Naive thymus-derived CD4-positive, alpha-beta T cell (primary cell): ENCODE measurements around the gene ITPR1. TPM values are rescaled to one million over a fixed set of nuclear protein-coding genes. Genes with fewer than 3 reads are reported as not detected.

Experiments
- ATAC-seq: fragments of 150-1000 bp; cut with Tn5 transposase; 2 replicates; pipeline ENCODE4 v1.10.0; 2021; ENCODE audit warnings: mild to moderate bottlenecking, moderate library complexity
- CTCF ChIA-PET: fragments of 350-600 bp; sonication (Branson Sonifier 250); formaldehyde crosslinking; loops from one replicate; lab custom pipeline; 2021; ENCODE audit warnings: antibody characterized with exemption; lab: Charles Lee
- POLR2A ChIA-PET: fragments of 350-600 bp; sonication (Branson Sonifier 250); formaldehyde crosslinking; loops from one replicate; lab custom pipeline; 2021; ENCODE audit warnings: antibody characterized with exemption, inconsistent platforms; lab: Charles Lee
- DNase-seq, 9 donors: peaks; one replicate each; pipeline versions ENCODE4 v3.0.0 to v3.0.0-alpha.2; 2020 to 2022; ENCODE audit warnings: mixed read lengths in 1 of 9
- H3K27ac ChIP-seq: one replicate; pipeline ENCODE4 v1.7.0; 2013; ENCODE audit warnings: mild to moderate bottlenecking, low read depth, low read length, moderate library complexity
- H3K27me3 ChIP-seq, 2 donors: one replicate each; pipeline ENCODE4 v1.7.0; 2013; ENCODE audit warnings: low read length in 2 of 2, mild to moderate bottlenecking in 2 of 2, moderate library complexity in 2 of 2; ENCODE audit not compliant: control insufficient read depth in 2 of 2, insufficient read depth in 2 of 2
- H3K36me3 ChIP-seq, 3 experiments: 1 replicate in 2 of 3; 2 replicates in 1 of 3; pipeline ENCODE4 v1.7.0; 2013; ENCODE audit warnings: low read length in 3 of 3, mild to moderate bottlenecking in 3 of 3, moderate library complexity in 1 of 3; ENCODE audit not compliant: insufficient read depth in 3 of 3, control insufficient read depth in 2 of 3
- H3K4me1 ChIP-seq, 2 donors: one replicate each; pipeline ENCODE4 v1.7.0; 2013; ENCODE audit warnings: low read length in 2 of 2, mild to moderate bottlenecking in 2 of 2, moderate library complexity in 1 of 2; ENCODE audit not compliant: control insufficient read depth in 2 of 2, insufficient read depth in 2 of 2
- H3K4me3 ChIP-seq: 2 replicates; pipeline ENCODE4 v1.7.0; 2013; ENCODE audit warnings: mild to moderate bottlenecking, low read length
- H3K9me3 ChIP-seq, 3 experiments: 1 replicate in 2 of 3; 2 replicates in 1 of 3; pipeline ENCODE4 v1.7.0; 2013; ENCODE audit warnings: low read length in 3 of 3; ENCODE audit not compliant: control insufficient read depth in 2 of 3
- H3K27ac Mint-ChIP-seq, 9 donors: one replicate each; pipeline ENCODE4 v1.8.0; 2020 to 2022; ENCODE audit warnings: mixed read lengths in 9 of 9, mild to moderate bottlenecking in 8 of 9, moderate library complexity in 5 of 9, inconsistent platforms in 2 of 9
- H3K27me3 Mint-ChIP-seq, 5 donors: one replicate each; pipeline ENCODE4 v1.8.0; 2021 to 2022; ENCODE audit warnings: mixed read lengths in 5 of 5, mild to moderate bottlenecking in 1 of 5
- H3K36me3 Mint-ChIP-seq, 5 donors: one replicate each; pipeline ENCODE4 v1.8.0; 2020 to 2022; ENCODE audit warnings: mixed read lengths in 5 of 5, mild to moderate bottlenecking in 3 of 5, inconsistent platforms in 1 of 5
- H3K4me1 Mint-ChIP-seq, 7 donors: one replicate each; pipeline ENCODE4 v1.8.0; 2020 to 2022; ENCODE audit warnings: mixed read lengths in 7 of 7, mild to moderate bottlenecking in 3 of 7, inconsistent platforms in 1 of 7
- H3K4me3 Mint-ChIP-seq, 10 donors: one replicate each; pipeline ENCODE4 v1.8.0; 2020 to 2022; ENCODE audit warnings: mild to moderate bottlenecking in 10 of 10, mixed read lengths in 10 of 10, moderate library complexity in 6 of 10, inconsistent platforms in 2 of 10
- H3K9me3 Mint-ChIP-seq, 11 donors: one replicate each; pipeline ENCODE4 v1.8.0; 2020 to 2022; ENCODE audit warnings: mixed read lengths in 11 of 11, mild to moderate bottlenecking in 4 of 11, inconsistent platforms in 1 of 11, moderate library complexity in 1 of 11
- intact Hi-C, 2 donors: fragments of 100-400 bp; cut with micrococcal nuclease; formaldehyde crosslinking; loops; one replicate each; pipeline ENCODE4 v1.15.1; 2023
- polyA plus RNA-seq, 2 donors: library from polyadenylated mRNA; unstranded; fragments of 300-500 nt; fragmentation: Illumina TruSeq; gene quantifications; one replicate each; pipeline ENCODE4 v1.2.3, GENCODE V29; 2021
- total RNA-seq, 6 experiments: library from RNA in 5 of 6; stranded (reverse) in 5 of 6; gene quantifications; 1 replicate in 5 of 6; 2 replicates in 1 of 6; pipeline ENCODE4 v1.2.3 and lab custom pipeline; 2021 to 2026

ITPR1 gene
- total and polyA plus RNA-seq, 7 experiments from 2014 or later: 15.1 to 118 (median 83.8) TPM

DNA sequence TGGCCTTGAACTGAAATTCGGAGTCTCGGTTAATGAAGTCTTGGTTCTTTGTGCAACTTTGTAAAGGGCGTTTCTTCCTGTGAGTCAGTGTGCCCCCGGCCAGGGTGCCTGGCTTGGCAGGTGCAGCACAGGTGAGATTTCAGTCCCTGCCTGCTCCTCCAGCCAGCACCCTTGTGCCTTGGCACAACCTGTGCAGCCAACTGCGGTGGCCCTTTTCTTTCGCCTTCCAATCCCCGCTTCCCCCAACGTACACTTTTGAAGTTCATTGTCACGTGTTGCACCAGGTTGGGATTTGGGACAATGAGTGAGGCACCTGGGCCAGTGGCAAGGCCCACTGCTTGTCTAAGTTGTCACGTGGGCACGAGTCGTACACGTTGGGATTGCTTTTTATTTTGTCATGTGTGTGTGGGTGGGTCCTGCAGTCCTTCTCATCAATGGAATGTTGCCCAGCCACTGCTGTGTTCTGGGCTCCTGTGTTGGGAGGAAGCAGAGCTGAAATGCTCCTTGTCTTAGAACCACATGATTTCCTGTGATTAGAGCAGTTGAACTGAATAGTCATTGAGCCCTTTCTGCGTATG is 243.2 kb downstream of the ITPR1 start:
- DNase-seq: peak in 2 of 9 donors; percentile 10 to 17
- H3K27ac Mint-ChIP-seq: peak overlapping the region; percentile 16 to 89 (median 73)
- POLR2A ChIA-PET: no interaction called here
- peaks cover 39 to 44% of the 10 kb centered on the region in 2 donors for H3K4me1 ChIP-seq
- no peaks in the 10 kb centered on the region for H3K27me3 ChIP-seq
- peaks cover 0 to 10% (median 0%) of the 10 kb centered on the region in 3 experiments for H3K9me3 ChIP-seq
- H3K4me3 ChIP-seq: no peak overlapping the region
- H3K9me3 Mint-ChIP-seq: peaks cover 0 to 10% (median 4%) of the 10 kb centered on the region in 11 donors
- no peaks in the 10 kb centered on the region for H3K27me3 Mint-ChIP-seq
- peak; percentile 60 for ATAC-seq
- H3K4me1 Mint-ChIP-seq: peaks cover 50 to 88% (median 72%) of the 10 kb centered on the region in 7 donors
- H3K36me3 ChIP-seq: peaks cover 0 to 23% (median 0%) of the 10 kb centered on the region in 3 experiments
- peak overlapping the region; percentile 46 for H3K27ac ChIP-seq
- peaks cover 4 to 74% (median 44%) of the 10 kb centered on the region in 5 donors for H3K36me3 Mint-ChIP-seq
- CTCF ChIA-PET: interaction anchor here (0.7 kb wide), 1 partner anchor 25 kb away, joined by 3 read pairs; no protein-coding TSS in a partner anchor
- intact Hi-C loops: loop anchor here in 1 of 2 donors (5.0 kb wide), 1 partner anchor 86 kb away; no protein-coding TSS in a partner anchor
- H3K4me3 Mint-ChIP-seq: peak overlapping the region; percentile 17 to 76 (median 54)

DNA sequence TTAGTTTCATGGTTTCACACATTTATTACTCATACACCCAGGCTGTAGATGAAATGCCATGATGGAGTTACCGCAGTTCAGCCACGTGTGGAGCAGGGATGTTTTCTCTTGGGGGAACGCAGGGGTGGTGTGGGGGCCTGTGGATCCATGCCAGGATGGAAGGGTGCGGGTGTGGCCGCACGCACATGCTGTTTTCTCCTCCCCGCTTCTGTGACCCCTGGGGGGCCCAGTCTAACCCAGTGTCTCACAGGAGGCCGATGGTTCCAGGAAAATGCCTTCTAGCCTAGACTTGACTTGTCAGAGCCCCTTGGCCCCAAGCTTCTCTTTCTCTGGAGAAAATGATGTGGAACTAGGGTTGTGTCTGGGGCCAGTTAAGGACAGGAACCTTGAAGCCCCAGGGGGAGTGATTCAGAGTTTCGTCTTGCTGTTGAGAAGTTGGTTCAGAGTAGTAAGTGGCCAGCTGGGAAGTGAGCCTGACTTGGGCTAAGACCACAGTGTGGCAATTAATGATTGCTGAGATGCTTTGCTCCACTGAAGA is 245.7 kb downstream of the ITPR1 start:
- peak overlapping the region in 8 of 10 donors; percentile 17 to 75 (median 35) for H3K4me3 Mint-ChIP-seq
- intact Hi-C loops: loop anchor here in 1 of 2 donors (5.0 kb wide), 1 partner anchor 83 kb away; no protein-coding TSS in a partner anchor

DNA sequence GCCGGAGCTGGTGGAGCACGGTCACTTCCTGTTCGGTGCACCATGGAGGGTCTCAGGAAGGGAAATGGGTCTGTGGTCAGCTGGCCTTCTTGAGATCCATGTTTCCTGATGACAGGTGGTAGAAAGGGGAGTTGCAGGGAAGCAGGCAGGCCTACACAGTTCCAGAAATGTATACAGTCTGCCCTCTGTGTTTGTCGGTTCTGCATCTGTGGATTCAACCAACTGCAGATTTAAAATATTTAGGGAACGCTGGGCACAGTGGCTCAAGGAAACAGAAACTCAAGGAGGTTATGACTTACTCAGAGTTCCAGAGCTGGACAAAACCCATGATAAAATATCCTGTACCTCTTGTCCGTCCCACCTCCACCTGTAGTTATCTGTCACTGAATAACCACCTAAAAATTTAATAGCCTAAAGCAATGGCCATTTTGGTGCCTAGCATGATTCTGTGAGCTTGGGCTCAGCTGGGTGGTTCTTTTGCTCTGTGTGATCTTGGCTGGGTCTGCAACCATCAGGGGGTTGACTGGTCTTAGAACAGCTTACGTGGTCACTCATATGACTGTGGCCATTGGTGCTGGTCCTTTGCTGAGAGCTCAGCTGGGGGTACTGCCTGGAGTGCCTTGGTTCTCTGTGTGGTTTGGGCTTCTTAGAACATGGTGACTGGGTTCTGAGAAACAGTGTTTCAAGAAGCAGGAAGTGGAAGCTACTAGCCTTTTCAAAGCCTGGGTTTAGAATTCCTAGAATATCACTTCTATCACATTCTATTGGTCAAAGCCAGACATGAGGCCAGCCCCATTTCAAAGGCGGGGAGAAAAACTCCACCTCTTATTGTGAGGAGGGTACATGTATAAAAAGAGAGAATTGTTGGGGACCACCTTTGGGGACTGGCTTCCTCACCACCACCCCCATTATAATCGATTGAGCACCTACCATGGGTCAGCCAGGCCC is 246.4 kb downstream of the ITPR1 start:
- ChIA-PET CTCF (interaction anchor here (0.9 kb wide), 1 partner anchor 288 kb away, joined by 5 read pairs; no protein-coding TSS in a partner anchor), POLR2A (interaction anchor here (1.0 kb wide), 1 partner anchor 9 kb away, joined by 4 read pairs; no protein-coding TSS in a partner anchor)
- H3K4me1 Mint-ChIP-seq: peaks cover 54 to 80% (median 69%) of the 10 kb centered on the region in 7 donors
- peak overlapping the region; percentile 24 to 94 (median 59) for H3K27ac Mint-ChIP-seq
- DNase-seq (no peak), ATAC-seq (peak; percentile 57)
- Histone ChIP-seq H3K36me3 (peaks cover 0 to 20% (median 0%) of the 10 kb centered on the region in 3 experiments), H3K27ac (peak overlapping the region; percentile 26), H3K27me3 (no peaks in the 10 kb centered on the region), H3K9me3 (peaks cover 0 to 10% (median 0%) of the 10 kb centered on the region in 3 experiments), H3K4me3 (peak overlapping the region; percentile 25), H3K4me1 (peaks cover 44% of the 10 kb centered on the region in 2 donors)
- peaks cover 4 to 67% (median 51%) of the 10 kb centered on the region in 5 donors for H3K36me3 Mint-ChIP-seq
- H3K9me3 Mint-ChIP-seq: peaks cover 0 to 10% (median 4%) of the 10 kb centered on the region in 11 donors
- H3K27me3 Mint-ChIP-seq: no peaks in the 10 kb centered on the region
- intact Hi-C loops: loop anchor here in 1 of 2 donors (1.0 to 5.0 kb wide), 4 partner anchors 37 to 239 kb away; no protein-coding TSS in a partner anchor
- peak overlapping the region; percentile 9 to 78 (median 72) for H3K4me3 Mint-ChIP-seq

More for the DNA sequence above, 245.7 kb downstream of the ITPR1 start:
- H3K36me3 Mint-ChIP-seq: peaks cover 4 to 70% (median 46%) of the 10 kb centered on the region in 5 donors
- H3K27ac ChIP-seq: no peak overlapping the region
- H3K27me3 ChIP-seq: no peaks in the 10 kb centered on the region
- CTCF ChIA-PET: no interaction called here
- DNase-seq: no peak
- peaks cover 0 to 10% (median 0%) of the 10 kb centered on the region in 3 experiments for H3K9me3 ChIP-seq
- POLR2A ChIA-PET: no interaction called here
- H3K4me1 Mint-ChIP-seq: peaks cover 54 to 82% (median 70%) of the 10 kb centered on the region in 7 donors
- peak overlapping the region in 5 of 9 donors; percentile 39 to 94 (median 67) for H3K27ac Mint-ChIP-seq
- H3K27me3 Mint-ChIP-seq: no peaks in the 10 kb centered on the region
- peaks cover 0 to 10% (median 4%) of the 10 kb centered on the region in 11 donors for H3K9me3 Mint-ChIP-seq
- H3K36me3 ChIP-seq: peaks cover 0 to 20% (median 0%) of the 10 kb centered on the region in 3 experiments
- H3K4me1 ChIP-seq: peaks cover 44% of the 10 kb centered on the region in 2 donors
- no peak overlapping the region for H3K4me3 ChIP-seq
- peak; percentile 28 for ATAC-seq

DNA sequence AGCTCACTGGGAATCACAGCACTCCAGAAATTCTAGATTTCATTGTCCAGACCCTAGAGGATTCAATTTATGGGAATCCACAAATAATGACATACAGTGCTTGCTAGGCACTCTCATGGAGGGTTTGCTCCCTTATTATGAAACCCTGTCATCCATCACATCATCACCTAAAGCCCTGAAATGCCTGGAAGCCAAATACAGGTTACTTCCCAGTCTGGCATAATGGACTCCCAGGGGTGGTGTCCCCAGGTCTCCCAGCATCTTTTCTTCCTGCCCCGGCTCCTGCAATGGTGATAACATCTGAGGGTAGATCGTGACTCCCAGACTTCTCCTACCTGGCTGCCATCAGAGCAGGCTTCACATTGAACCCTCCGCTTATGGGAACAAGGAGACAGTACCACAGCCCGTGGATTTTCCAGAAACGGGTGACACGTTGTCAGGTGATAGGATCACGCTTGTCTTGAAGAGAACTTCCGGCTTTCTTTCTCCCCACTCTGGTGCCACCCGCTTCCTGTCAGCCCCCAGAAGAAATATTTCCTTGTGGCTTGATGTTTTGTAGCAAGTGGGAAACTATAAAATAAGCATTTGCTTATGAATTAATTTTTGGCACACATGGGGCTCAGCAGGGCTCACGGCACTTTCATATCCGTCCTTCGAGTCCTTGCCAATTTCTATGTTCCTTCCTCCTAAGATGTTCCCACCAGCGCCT is 247.4 kb downstream of the ITPR1 start:
- peak overlapping the region; percentile 16 to 94 (median 67) for H3K27ac Mint-ChIP-seq
- H3K36me3 Mint-ChIP-seq: peaks cover 7 to 64% (median 52%) of the 10 kb centered on the region in 5 donors
- DNase-seq (peak in 1 of 9 donors; percentile 9), ATAC-seq (no peak)
- H3K27me3 ChIP-seq: no peaks in the 10 kb centered on the region
- H3K4me1 ChIP-seq: peaks cover 44% of the 10 kb centered on the region in 2 donors
- H3K36me3 ChIP-seq: peaks cover 0 to 16% (median 0%) of the 10 kb centered on the region in 3 experiments
- H3K9me3 ChIP-seq: peaks cover 0 to 10% (median 0%) of the 10 kb centered on the region in 3 experiments
- intact Hi-C loops: loop anchor here in 1 of 2 donors (1.0 to 2.0 kb wide), 3 partner anchors 36 to 238 kb away; no protein-coding TSS in a partner anchor
- ChIA-PET POLR2A (interaction anchor here (1.0 kb wide), 1 partner anchor 8 kb away, joined by 4 read pairs; no protein-coding TSS in a partner anchor), CTCF (no interaction called here)
- H3K27me3 Mint-ChIP-seq: no peaks in the 10 kb centered on the region
- H3K4me1 Mint-ChIP-seq: peaks cover 50 to 71% (median 59%) of the 10 kb centered on the region in 7 donors
- peak overlapping the region; percentile 25 for H3K4me3 ChIP-seq
- no peak overlapping the region for H3K27ac ChIP-seq
- peaks cover 0 to 10% (median 4%) of the 10 kb centered on the region in 11 donors for H3K9me3 Mint-ChIP-seq
- peak overlapping the region; percentile 57 to 77 (median 72) for H3K4me3 Mint-ChIP-seq

DNA sequence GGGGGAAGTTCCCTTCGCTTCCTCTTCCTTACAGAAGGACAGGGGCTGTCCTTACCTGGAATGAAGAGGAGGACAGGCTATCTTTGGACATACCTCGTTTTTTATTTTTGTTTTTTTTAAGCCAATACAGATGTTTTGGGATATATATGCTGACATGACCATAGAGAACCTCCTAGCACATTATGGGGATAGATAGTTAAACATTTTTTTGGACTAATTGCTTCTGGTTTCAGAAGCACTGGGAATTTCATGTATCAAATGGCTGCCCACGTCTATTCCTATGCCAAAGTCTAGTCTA is 247.9 kb downstream of the ITPR1 start:
- Mint-ChIP-seq H3K27me3 (no peaks in the 10 kb centered on the region), H3K4me1 (peaks cover 50 to 71% (median 57%) of the 10 kb centered on the region in 7 donors), H3K9me3 (peaks cover 0 to 10% (median 4%) of the 10 kb centered on the region in 11 donors), H3K4me3 (peak overlapping the region; percentile 33 to 77 (median 71)), H3K27ac (peak overlapping the region in 8 of 9 donors; percentile 16 to 94 (median 54)), H3K36me3 (peaks cover 10 to 66% (median 53%) of the 10 kb centered on the region in 5 donors)
- H3K4me3 ChIP-seq: no peak overlapping the region
- ATAC-seq (no peak), DNase-seq (no peak)
- H3K9me3 ChIP-seq: peaks cover 0 to 10% (median 0%) of the 10 kb centered on the region in 3 experiments
- ChIA-PET POLR2A (no interaction called here), CTCF (no interaction called here)
- intact Hi-C loops: loop anchor here in 1 of 2 donors (2.0 kb wide), 2 partner anchors 36 to 90 kb away; no protein-coding TSS in a partner anchor
- peaks cover 43 to 44% of the 10 kb centered on the region in 2 donors for H3K4me1 ChIP-seq
- no peak overlapping the region for H3K27ac ChIP-seq
- H3K36me3 ChIP-seq: peaks cover 0 to 21% (median 0%) of the 10 kb centered on the region in 3 experiments
- H3K27me3 ChIP-seq: no peaks in the 10 kb centered on the region
